ENCODE measurements around the gene CCDC182. TPM values are rescaled to one million over a fixed set of nuclear protein-coding genes. Genes with fewer than 3 reads are reported as not detected.

CCDC182 gene
- total RNA-seq, 4 donors from 2014 or later, result not detected

DNA sequence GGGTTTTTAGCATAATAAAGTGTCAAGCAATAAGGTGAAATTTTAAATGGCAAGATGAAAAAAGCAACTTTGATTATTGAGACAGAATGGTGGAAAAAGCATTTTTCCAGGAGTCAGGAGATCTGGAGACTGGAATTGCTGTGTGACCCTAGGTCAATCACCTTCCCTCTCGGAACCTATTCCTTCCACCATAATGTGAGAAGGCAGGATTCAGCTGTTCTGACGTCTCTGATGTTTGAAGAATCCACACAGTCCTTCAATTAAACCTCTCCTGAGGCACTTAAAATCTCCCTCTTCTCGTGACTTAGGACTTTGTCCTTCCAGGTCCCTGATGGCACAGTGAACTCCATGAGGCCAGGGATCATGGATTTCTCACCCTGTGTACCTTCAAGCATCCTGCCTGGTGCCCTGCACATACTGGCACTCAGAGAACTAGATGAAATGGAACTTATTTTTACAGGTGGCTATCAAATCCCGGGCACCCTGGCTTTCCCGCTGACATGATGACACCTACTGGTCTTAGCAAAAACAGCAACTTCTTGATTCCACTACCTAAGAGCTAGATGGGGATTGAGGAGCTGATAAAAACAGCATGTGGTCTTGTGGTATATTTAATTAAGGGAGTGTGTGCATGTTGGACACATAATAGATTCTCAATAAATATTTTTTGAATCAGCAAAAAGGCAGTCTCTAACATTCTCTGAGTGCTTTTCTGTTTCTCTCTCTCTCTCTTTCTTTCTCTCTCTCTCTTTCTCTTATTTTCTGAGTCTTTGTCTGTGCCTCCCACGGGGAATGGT, 2.3 kb upstream of the CCDC182 start:
- Histone ChIP-seq H3K27ac (no peak overlapping the region), H3K4me1 (peaks cover 0 to 13% (median 0%) of the 10 kb centered on the region in 3 donors), H3K4me3 (no peak overlapping the region), H3K27me3 (no peaks in the 10 kb centered on the region), H3K9me3 (no peaks in the 10 kb centered on the region), H3K36me3 (no peaks in the 10 kb centered on the region)
- no peak for TF ChIP-seq POLR2A (IDR thresholded peaks at IDR 0.05)
- TF ChIP-seq, protein P1, sequence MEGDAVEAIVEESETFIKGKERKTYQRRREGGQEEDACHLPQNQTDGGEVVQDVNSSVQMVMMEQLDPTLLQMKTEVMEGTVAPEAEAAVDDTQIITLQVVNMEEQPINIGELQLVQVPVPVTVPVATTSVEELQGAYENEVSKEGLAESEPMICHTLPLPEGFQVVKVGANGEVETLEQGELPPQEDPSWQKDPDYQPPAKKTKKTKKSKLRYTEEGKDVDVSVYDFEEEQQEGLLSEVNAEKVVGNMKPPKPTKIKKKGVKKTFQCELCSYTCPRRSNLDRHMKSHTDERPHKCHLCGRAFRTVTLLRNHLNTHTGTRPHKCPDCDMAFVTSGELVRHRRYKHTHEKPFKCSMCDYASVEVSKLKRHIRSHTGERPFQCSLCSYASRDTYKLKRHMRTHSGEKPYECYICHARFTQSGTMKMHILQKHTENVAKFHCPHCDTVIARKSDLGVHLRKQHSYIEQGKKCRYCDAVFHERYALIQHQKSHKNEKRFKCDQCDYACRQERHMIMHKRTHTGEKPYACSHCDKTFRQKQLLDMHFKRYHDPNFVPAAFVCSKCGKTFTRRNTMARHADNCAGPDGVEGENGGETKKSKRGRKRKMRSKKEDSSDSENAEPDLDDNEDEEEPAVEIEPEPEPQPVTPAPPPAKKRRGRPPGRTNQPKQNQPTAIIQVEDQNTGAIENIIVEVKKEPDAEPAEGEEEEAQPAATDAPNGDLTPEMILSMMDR (IDR thresholded peaks at IDR 0.05), result peak in 3 of 4 experiments; percentile 59 to 74 (median 68)
- no peak for TF ChIP-seq POLR2AphosphoS5 (IDR thresholded peaks at IDR 0.05)
- no peak for TF ChIP-seq EP300 (IDR thresholded peaks at IDR 0.05)
- WGBS, 2 donors (ENCODE audit: low coverage in 1 of 2), result 13 to 20% methylated on average over 5 to 6 of the region's 6 CpGs
- peak; percentile 41 for ATAC-seq

DNA sequence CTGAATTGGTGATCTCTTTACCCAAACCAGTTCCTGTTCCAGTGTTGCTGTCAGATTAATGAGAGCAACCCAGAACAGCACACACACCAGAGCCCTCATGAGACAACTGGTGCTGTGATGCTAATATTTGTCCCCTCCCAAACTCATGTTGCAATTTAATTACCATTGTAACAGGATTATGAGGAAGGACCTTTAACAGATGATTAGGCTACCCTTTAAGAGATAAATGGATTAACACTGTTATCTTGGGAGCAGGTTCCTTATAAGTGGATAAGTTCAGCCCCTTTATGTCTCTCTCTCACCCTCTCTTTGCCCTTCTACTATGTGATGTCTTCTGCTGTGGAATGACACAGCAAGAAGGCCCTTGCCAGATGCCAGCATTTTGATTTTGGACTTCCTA, 1.1 kb upstream of the CCDC182 start:
- Histone ChIP-seq H3K4me3 (no peak overlapping the region), H3K27ac (no peak overlapping the region), H3K4me1 (peaks cover 0 to 12% (median 0%) of the 10 kb centered on the region in 3 donors), H3K36me3 (no peaks in the 10 kb centered on the region), H3K27me3 (peaks cover under 1% of the 10 kb centered on the region), H3K9me3 (no peaks in the 10 kb centered on the region)
- TF ChIP-seq, protein P1 (IDR thresholded peaks at IDR 0.05), result no peak
- TF ChIP-seq POLR2AphosphoS5 (IDR thresholded peaks at IDR 0.05), result no peak
- no peak for TF ChIP-seq POLR2A (IDR thresholded peaks at IDR 0.05)
- no peak for TF ChIP-seq EP300 (IDR thresholded peaks at IDR 0.05)
- no peak for ATAC-seq

DNA sequence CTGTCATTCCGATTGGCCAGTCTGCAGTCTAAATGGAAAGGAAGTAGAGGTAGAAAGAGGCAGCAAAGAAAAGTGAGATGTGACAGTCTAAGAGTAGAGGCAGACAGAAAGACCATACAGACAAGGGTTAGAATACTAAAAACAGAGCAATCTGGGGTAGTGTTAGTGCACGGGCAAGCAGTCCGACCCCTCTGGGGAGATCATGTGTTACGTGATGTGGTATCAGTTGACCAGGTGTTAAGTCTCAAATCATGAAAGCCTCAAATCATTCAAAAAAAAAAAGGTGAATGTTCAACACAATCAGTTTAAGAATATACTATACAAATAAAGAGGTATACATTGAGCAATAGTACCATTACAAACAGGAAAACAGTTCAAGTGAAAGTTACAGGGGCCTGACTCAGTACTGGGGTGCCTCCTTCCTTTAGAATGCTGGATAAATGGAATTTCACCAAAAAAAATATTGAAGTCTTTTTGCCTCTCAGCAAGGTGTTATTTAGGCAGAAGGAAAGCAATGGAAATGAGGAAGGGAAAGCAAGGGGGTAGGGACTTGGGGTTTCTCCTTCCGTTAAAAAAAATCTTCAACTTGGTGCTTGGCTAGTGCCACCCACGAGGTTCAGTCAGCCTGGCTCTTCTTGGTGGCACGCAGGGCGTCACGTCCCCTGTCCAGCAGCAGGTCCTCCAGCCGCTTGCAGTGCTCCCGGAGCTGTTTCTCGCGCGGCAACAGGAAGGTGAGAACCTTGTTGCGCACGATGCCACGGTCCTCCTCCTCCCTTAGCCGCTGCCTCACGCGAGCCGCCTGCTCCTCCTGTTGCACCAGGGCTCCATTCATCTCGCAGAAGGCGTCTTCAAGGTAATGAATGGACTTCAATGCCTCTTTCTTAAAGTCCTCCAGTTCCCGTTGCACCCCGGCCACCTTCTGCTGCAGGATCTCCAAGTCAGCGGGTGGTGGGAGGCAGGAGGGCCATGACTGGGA, 616 bp downstream of the CCDC182 start:
- Histone ChIP-seq H3K27ac (no peak overlapping the region), H3K36me3 (no peaks in the 10 kb centered on the region), H3K4me3 (no peak overlapping the region), H3K27me3 (peaks cover 10% of the 10 kb centered on the region), H3K4me1 (no peaks in the 10 kb centered on the region), H3K9me3 (no peaks in the 10 kb centered on the region)
- ATAC-seq, result no peak
- TF ChIP-seq, protein P1 (IDR thresholded peaks at IDR 0.05), result no peak
- no peak for TF ChIP-seq POLR2A (IDR thresholded peaks at IDR 0.05)
- TF ChIP-seq EP300 (IDR thresholded peaks at IDR 0.05), result no peak
- TF ChIP-seq POLR2AphosphoS5 (IDR thresholded peaks at IDR 0.05), result no peak
- 80 to 84% methylated on average over 9 to 16 of the region's 26 CpGs for WGBS, 2 donors (ENCODE audit: low coverage in 1 of 2)

DNA sequence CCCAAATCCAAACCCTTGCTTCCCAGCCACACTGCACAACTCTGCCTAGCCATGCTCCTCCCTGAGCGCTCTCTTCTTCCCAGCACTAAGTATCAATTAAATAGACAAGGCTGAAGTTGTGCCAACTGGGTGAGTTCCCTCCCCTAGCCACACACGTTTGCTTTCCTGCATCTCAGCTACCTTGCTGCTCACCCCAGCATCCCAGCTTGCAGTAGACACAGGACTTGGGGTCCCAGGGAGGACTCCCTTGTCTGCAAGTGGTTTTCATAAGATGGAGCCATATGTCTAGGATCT, 4.9 kb downstream of the CCDC182 start:
- no peaks in the 10 kb centered on the region for H3K9me3 ChIP-seq
- no peak for ATAC-seq
- 56 to 80% methylated on average over 1 to 2 of the region's 2 CpGs for WGBS, 2 donors (ENCODE audit: low coverage in 1 of 2)

DNA sequence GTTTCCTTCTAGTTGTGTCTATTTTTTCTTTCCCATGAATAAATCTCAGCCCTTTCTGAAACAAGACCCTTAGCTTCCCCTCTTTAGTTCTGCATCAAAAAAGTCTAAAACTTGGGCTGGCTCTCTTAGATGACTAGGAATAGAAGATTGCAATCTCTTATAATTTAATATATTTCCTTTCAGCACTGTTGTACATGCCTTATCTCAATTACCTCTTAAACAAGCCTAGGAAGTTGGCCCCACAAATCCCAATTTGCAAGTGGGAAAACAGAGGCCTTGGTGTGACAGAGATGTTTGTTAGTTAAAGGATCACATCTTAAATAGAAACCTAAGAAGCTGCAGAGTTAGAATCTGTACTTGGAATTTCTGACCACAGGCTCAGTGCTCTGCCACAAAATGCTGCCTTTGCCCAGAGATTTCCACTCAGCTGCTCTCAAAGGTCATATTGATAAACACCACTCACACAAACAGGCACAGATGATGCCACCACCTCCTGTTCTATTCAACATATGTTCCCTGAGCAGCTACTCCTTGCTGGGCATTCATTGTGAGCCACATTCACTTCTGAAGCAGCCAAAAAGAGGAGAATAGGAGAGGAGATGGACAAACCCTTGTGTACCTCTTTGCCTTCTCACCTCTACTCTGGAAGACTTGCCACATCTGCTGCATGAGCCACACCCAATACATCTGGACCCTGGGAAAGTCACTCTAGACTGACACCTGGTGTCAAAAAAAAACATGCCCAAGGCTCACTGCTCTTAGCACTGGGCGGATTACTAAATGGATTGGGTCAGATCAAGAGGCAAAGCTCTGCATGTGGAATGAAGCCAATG, 5.5 kb downstream of the CCDC182 start:
- H3K36me3 ChIP-seq, result no peaks in the 10 kb centered on the region
- no peaks in the 10 kb centered on the region for H3K9me3 ChIP-seq
- no peak for ATAC-seq
- no peak overlapping the region for H3K4me3 ChIP-seq
- H3K27ac ChIP-seq, result no peak overlapping the region
- H3K27me3 ChIP-seq, result peaks cover 10% of the 10 kb centered on the region
- H3K4me1 ChIP-seq, result no peaks in the 10 kb centered on the region
- 80% methylated on average over 1 of the region's 1 CpG; no CpG with 5 or more reads in 1 of the 2 donors for WGBS, 2 donors (ENCODE audit: low coverage in 1 of 2)
- no peak for TF ChIP-seq POLR2AphosphoS5 (IDR thresholded peaks at IDR 0.05)
- no peak for TF ChIP-seq EP300 (IDR thresholded peaks at IDR 0.05)
- TF ChIP-seq, protein P1 (IDR thresholded peaks at IDR 0.05), result no peak

More for the DNA sequence above, 4.9 kb downstream of the CCDC182 start:
- no peak overlapping the region for H3K27ac ChIP-seq
- no peaks in the 10 kb centered on the region for H3K36me3 ChIP-seq
- no peaks in the 10 kb centered on the region for H3K4me1 ChIP-seq
- peaks cover 10% of the 10 kb centered on the region for H3K27me3 ChIP-seq
- no peak overlapping the region for H3K4me3 ChIP-seq
- TF ChIP-seq POLR2A (IDR thresholded peaks at IDR 0.05) (no peak), EP300 (IDR thresholded peaks at IDR 0.05) (no peak)
